GM13977 (cell line): ENCODE results near the gene NMBR.

Source experiments
- DNase-seq: peaks from one replicate; pipeline ENCODE4 v3.0.0; 2012; ENCODE audit warnings: low spot score
- in situ Hi-C: fragments of 300-500 bp; cut with MboI; formaldehyde crosslinking; loops from one replicate; pipeline ENCODE4 v1.12.0; 2022; ENCODE audit warnings: low sequenced_read_pairs, low pct_unique_long_range_greater_than_20kb, mixed read lengths, inconsistent platforms; ENCODE audit not compliant: unreplicated experiment
- TF ChIP-seq, protein P1 (sequence below): IDR thresholded peaks from 2 replicates; pipeline ENCODE4 v1.5.1; 2012; ENCODE audit warnings: mild to moderate bottlenecking, control low read depth; ENCODE audit not compliant: insufficient read depth; ENCODE audit errors: extremely low read depth, missing control alignments

NMBR gene

DNA sequence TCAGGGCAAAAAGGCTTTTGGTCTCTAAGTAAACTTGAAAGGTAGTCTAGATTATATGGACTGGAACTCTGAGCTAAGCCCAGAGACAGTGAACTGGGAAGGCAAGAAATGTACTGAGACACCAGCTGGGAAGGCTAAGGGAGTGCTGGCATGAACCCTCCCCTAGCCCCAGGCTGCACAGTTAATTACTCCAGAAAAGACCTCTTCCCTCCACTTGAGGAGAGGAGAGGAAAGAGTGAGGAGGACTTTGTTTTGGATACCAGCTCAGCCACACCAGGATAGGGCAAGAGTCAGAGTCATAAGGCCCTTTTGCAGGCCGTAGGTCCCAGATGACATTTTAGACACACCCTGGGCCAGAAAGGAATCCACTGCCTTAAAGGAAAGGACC lies 98.3 kb downstream of the NMBR start:
- DNase-seq, result no peak
- TF ChIP-seq, protein P1, sequence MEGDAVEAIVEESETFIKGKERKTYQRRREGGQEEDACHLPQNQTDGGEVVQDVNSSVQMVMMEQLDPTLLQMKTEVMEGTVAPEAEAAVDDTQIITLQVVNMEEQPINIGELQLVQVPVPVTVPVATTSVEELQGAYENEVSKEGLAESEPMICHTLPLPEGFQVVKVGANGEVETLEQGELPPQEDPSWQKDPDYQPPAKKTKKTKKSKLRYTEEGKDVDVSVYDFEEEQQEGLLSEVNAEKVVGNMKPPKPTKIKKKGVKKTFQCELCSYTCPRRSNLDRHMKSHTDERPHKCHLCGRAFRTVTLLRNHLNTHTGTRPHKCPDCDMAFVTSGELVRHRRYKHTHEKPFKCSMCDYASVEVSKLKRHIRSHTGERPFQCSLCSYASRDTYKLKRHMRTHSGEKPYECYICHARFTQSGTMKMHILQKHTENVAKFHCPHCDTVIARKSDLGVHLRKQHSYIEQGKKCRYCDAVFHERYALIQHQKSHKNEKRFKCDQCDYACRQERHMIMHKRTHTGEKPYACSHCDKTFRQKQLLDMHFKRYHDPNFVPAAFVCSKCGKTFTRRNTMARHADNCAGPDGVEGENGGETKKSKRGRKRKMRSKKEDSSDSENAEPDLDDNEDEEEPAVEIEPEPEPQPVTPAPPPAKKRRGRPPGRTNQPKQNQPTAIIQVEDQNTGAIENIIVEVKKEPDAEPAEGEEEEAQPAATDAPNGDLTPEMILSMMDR, result no peak
- in situ Hi-C loops, result no loop called here

DNA sequence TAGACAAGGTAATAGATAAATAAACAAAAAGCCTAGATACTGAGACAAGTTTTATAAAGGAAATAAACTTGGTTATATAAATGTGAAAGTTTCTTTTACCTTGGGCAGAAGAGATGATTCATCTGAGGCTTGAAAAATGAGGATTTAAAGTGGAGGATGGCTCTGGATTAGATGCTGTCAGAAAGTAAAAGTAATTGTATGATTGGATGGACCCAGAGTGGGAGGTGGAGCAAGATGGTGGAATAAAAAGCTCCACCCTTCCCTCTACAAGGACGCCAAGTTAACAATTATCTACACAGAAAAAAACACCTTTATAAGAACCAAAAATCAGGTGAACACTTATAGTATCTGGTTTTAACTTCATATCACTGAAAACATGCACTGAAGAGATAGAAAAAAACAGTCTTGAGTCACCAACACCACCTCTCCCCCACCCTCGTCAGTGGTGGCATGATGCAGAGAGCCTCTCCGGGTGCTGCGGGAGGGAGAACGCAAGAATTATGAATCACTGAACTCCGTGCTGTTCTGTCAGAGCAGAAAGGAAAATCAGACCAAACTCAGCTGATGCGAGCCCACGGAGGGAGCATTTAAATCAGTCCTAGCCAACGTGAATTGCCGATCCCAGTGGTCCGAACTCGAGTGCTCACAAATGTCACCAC lies 98.9 kb downstream of the NMBR start:
- in situ Hi-C loops, result no loop called here
- TF ChIP-seq, protein P1, result no peak
- DNase-seq, result no peak

DNA sequence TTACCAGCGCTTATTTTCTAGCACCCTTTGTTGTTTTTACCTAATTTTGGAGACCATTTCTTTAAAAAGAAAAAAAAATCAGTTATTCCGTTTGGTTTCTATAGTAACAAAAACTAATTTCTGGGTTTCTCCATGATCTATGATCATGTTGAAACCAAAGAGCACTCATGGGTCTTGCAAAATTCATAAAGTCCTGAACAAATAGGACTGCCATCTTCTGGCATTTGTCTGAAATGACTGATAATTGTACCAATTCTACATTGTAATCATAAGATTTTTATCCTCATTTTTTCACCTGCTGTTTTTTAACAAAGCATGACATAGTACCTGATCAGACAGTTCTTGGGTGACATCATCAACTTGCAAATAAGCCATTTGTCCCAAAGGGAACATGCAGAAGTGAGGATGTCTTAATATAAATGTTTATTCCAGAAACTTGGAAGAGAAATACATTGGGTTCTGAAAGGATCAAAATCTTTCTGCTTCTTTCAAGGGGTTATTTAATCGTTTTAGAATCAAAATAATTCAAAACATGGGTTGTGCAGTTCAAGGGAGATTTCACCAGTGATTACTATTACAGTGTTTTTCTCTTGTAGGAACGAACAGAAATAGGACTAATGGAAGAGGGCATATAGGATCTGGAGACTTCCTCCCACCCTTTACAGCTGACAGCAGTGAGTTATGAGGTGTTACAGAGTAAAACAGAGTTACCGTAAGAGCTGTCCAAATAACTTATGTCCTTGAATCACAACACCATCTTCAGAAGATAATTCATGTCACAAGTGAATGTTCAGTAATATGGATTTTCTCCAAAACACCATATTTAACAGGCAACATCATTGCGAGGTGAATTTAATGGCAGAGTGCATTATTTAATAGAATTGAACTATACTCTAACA lies 101.3 kb downstream of the NMBR start:
- DNase-seq, result no peak
- TF ChIP-seq, protein P1, result no peak
- in situ Hi-C loops, result no loop called here

DNA sequence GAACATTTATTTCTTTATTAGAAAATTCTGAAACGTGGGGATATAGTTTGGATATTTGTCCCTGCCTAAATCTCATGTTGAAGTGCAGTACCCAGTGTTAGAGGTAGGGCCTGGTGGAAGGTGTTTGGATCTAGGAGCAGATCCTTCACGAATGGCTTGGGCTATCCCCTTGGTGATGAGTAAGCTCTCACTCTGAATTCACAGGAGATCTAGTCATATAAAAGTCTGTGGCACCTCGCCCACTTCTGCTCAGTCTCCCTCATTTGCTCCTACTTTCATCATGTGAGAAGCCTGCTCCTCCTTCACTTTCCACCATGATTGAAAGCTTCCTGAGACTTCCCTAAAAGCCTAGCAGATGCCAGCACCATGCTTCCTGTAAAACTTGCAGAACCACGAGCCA lies 111.0 kb downstream of the NMBR start:
- TF ChIP-seq, protein P1, result no peak
- in situ Hi-C loops, result no loop called here
- DNase-seq, result no peak

DNA sequence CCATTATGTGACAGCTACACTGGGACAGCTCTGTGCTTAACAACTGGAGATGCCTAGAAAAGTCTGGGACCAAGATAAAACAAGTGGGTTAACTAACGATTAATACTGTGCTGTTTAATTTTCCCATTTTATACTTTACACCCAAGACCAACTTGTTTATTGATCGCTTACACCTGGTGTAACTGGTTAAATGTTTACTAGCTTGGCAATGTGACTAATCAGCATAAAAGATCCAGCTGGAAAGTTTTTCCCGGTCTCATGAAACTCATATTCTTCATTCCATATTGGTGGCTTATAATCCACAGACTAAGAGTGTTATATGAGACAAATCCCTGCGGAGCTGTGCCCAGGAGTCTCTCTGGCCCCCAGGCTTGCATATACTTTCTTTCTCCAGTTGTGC lies 115.9 kb downstream of the NMBR start:
- TF ChIP-seq, protein P1, result no peak
- DNase-seq, result no peak
- in situ Hi-C loops, result no loop called here

DNA sequence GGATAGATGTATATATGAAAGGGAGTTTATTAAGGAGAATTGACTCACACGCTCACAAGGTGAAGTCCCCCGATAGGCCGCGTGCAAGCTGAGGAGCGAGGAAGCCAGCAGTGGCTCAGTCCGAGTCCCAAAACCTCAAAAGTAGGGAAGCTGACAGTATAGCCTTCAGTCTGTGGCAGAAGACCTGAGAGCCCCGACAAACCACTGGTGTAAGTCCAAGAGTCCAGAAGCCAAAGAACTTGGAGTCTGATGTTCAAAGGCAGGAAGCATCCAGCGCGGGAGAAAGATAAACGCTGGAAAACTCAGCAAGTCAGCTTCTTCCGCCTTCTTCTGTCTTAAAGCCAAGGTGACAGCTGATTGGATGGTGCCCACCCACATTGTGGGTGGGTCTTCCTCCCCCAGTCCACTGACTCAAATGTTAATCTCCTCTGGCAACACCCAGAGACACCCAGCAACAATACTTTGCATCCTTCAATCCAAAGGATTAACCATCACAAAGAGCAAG lies 116.8 kb downstream of the NMBR start:
- TF ChIP-seq, protein P1, result no peak
- no peak for DNase-seq
- in situ Hi-C loops, result no loop called here
